Neural progenitor cell (in vitro differentiated cells): ENCODE data around the gene RHPN2. TPM values are rescaled to one million over a fixed set of nuclear protein-coding genes. Genes with fewer than 3 reads are reported as not detected.
A peak's percentile ranks its signal among the peaks of the same experiment; 100 is the strongest.

Experiments used
- DNase-seq: peaks from one replicate; pipeline ENCODE4 v3.0.0-alpha.2; 2016; ENCODE audit warnings: low spot score
- H2AFZ ChIP-seq: fragments of 200-600 bp; sonication (generic); replicated peaks from 2 replicates; pipeline ENCODE4 v1.6.1; 2016; ENCODE audit warnings: antibody characterized with exemption
- H3F3A ChIP-seq: fragments of 200-600 bp; sonication (generic); 2 replicates; pipeline ENCODE4 v1.6.1; 2016; ENCODE audit warnings: antibody characterized with exemption, low read depth
- H3K27ac ChIP-seq: fragments of 200-600 bp; sonication (generic); 2 replicates; pipeline ENCODE4 v1.5.1; 2016; ENCODE audit warnings: mild to moderate bottlenecking
- H3K27me3 ChIP-seq: fragments of 200-600 bp; sonication (generic); 2 replicates; pipeline ENCODE4 v1.6.1; 2016; ENCODE audit warnings: mild to moderate bottlenecking, moderate library complexity
- H3K36me3 ChIP-seq: fragments of 200-600 bp; sonication (generic); 2 replicates; pipeline ENCODE4 v1.5.1; 2016
- H3K4me1 ChIP-seq: fragments of 200-600 bp; sonication (generic); 2 replicates; pipeline ENCODE4 v1.6.1; 2016; ENCODE audit warnings: mixed run types
- H3K4me2 ChIP-seq: fragments of 200-600 bp; sonication (generic); 2 replicates; pipeline ENCODE4 v1.6.1; 2016
- H3K4me3 ChIP-seq: fragments of 200-600 bp; sonication (generic); 2 replicates; pipeline ENCODE4 v1.5.1; 2016
- H3K79me2 ChIP-seq: fragments of 200-600 bp; sonication (generic); 2 replicates; pipeline ENCODE4 v1.6.1; 2016; ENCODE audit warnings: low read depth
- H3K9ac ChIP-seq: fragments of 200-600 bp; sonication (generic); 2 replicates; pipeline ENCODE4 v1.6.1; 2016
- H3K9me3 ChIP-seq: fragments of 200-600 bp; sonication (generic); 2 replicates; pipeline ENCODE4 v1.5.1; 2016; ENCODE audit warnings: low read depth
- H4K20me1 ChIP-seq: fragments of 200-600 bp; sonication (generic); 2 replicates; pipeline ENCODE4 v1.6.1; 2016; ENCODE audit warnings: low read depth
- H3K27ac Mint-ChIP-seq: 3 replicates; pipeline ENCODE4 v1.8.0; 2021; ENCODE audit warnings: mixed read lengths
- H3K27me3 Mint-ChIP-seq: 2 replicates; pipeline ENCODE4 v1.8.0; 2022; ENCODE audit warnings: low read depth, mild to moderate bottlenecking, inconsistent platforms, moderate library complexity, mixed read lengths; ENCODE audit not compliant: insufficient read depth
- H3K36me3 Mint-ChIP-seq: 3 replicates; pipeline ENCODE4 v1.8.0; 2021; ENCODE audit warnings: mixed read lengths
- H3K4me1 Mint-ChIP-seq: 3 replicates; pipeline ENCODE4 v1.8.0; 2021; ENCODE audit warnings: mixed read lengths
- H3K4me3 Mint-ChIP-seq: 3 replicates; pipeline ENCODE4 v1.8.0; 2021; ENCODE audit warnings: mild to moderate bottlenecking, moderate library complexity, mixed read lengths
- H3K9me3 Mint-ChIP-seq: 3 replicates; pipeline ENCODE4 v1.8.0; 2020; ENCODE audit warnings: mixed read lengths
- EZH2 ChIP-seq: fragments of 200-600 bp; sonication (generic); IDR thresholded peaks from 2 replicates; pipeline ENCODE4 v1.6.1; 2017; ENCODE audit warnings: antibody characterized with exemption, mild to moderate bottlenecking, moderate library complexity
- EZH2phosphoT487 ChIP-seq: fragments of 200-600 bp; sonication (generic); IDR thresholded peaks from 2 replicates; pipeline ENCODE4 v1.6.1; 2017; ENCODE audit warnings: antibody characterized with exemption
- total RNA-seq: library from RNA; depleted of rRNA; stranded (reverse); fragments of >200 nt; gene quantifications from 2 replicates; pipeline ENCODE4 v1.2.3, GENCODE V29; 2015; ENCODE audit warnings: low replicate concordance
- TF ChIP-seq, protein P1 (sequence below): fragments of 200-600 bp; sonication (generic); IDR thresholded peaks from 2 replicates; pipeline ENCODE4 v1.5.1; 2017; ENCODE audit warnings: antibody characterized with exemption, mild to moderate bottlenecking

The RHPN2 gene
- total RNA-seq, 1 donor from 2014 or later = 27.0 TPM

DNA sequence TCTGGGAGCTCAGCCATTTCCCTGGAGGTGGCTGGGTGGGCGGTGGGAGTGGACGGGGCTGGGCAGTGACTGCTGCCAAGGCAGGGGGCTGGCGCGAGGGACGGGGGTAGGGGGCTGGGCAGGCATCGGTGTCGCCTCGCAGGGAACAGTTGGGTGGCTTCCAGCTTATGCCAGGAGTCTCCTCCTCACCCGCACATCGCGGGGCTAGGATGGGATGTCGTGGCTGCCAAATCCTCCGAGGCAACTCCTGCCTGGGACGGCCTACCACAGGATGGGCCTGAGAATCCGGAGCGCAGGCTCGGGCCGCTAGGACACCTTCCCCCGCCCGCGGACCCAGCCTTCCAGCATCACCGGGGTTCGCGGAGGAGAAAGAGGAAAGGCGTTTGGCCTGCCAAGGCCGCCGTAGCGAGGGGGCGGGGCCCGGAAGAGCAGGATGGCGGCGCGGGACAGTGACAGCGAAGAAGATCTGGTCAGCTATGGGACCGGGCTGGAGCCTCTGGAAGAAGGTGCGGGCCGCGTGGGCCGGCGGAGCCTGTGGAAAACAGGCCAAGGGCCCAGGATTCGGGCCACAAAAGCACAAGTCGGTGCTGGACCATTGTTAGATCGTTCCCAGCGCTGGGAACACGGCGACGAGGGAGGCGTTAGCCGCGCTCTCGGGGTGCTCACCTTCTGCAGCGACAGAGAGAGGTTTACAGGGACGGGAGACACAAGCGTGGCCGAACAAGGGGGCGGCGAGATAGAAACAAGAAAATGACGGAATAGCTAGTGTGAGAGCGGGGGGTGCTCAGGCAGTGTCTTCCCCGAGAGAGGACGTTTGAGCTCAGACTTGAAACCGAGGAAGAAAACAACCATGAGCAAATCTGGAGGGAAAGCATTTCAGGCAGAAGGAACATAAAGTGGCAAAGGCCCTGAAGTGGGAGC lies 16.3 kb upstream of the RHPN2 start, which contains the start of gene GPATCH1:
Gene GPATCH1 (plus strand): TSS at position 421 of the 921 bp plus-strand sequence. CDS start 13 bp downstream, at position 434.
- no peaks in the 10 kb centered on the region for H3K27me3 ChIP-seq
- no peaks in the 10 kb centered on the region for H4K20me1 ChIP-seq
- peak within 1 kb of the TSS; percentile 94 for H2AFZ ChIP-seq
- H3K4me1 Mint-ChIP-seq = peaks cover 19% of the 10 kb centered on the region
- H3K4me3 Mint-ChIP-seq = peak within 1 kb of the TSS; percentile 94
- DNase-seq = peak; percentile 95
- H3K4me2 ChIP-seq = peak within 1 kb of the TSS; percentile 88
- H3K27me3 Mint-ChIP-seq = no peaks in the 10 kb centered on the region
- H3K27ac ChIP-seq = no peak within 1 kb of the TSS
- TF ChIP-seq EZH2phosphoT487 = no peak
- no peak for TF ChIP-seq EZH2
- TF ChIP-seq, protein P1, sequence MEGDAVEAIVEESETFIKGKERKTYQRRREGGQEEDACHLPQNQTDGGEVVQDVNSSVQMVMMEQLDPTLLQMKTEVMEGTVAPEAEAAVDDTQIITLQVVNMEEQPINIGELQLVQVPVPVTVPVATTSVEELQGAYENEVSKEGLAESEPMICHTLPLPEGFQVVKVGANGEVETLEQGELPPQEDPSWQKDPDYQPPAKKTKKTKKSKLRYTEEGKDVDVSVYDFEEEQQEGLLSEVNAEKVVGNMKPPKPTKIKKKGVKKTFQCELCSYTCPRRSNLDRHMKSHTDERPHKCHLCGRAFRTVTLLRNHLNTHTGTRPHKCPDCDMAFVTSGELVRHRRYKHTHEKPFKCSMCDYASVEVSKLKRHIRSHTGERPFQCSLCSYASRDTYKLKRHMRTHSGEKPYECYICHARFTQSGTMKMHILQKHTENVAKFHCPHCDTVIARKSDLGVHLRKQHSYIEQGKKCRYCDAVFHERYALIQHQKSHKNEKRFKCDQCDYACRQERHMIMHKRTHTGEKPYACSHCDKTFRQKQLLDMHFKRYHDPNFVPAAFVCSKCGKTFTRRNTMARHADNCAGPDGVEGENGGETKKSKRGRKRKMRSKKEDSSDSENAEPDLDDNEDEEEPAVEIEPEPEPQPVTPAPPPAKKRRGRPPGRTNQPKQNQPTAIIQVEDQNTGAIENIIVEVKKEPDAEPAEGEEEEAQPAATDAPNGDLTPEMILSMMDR = no peak
- no peaks in the 10 kb centered on the region for H3K4me1 ChIP-seq
- peak within 1 kb of the TSS; percentile 88 for H3K4me3 ChIP-seq
- H3K36me3 ChIP-seq = no peaks in the 10 kb centered on the region
- H3K79me2 ChIP-seq = peaks cover 13% of the 10 kb centered on the region
- no peaks in the 10 kb centered on the region for H3K9me3 ChIP-seq
- no peaks in the 10 kb centered on the region for H3K36me3 Mint-ChIP-seq
- H3K9ac ChIP-seq = peak within 1 kb of the TSS; percentile 73
- H3F3A ChIP-seq = no peaks in the 10 kb centered on the region
- peak within 1 kb of the TSS; percentile 1 for H3K27ac Mint-ChIP-seq
- no peaks in the 10 kb centered on the region for H3K9me3 Mint-ChIP-seq

DNA sequence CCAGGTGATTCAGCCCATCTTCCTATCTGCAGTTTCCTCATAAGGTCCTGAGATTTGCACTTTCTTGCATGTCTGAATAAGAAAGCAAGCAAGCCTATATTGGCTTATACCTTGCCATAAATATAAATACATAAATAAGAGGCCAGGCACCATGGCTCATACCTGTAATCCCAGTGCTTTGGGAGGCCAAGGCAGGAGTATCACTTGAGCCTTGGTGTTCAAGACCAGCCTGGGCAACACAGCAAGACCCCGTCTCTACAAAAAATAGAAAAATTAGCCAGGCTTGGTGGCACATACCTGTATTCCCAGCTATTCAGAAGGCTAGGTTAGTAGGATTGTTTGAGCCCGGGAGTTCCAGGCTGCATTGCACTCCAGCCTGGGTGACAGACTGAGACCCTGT lies 10.8 kb upstream of the RHPN2 start:
- no peak for DNase-seq
- H3K9ac ChIP-seq = no peak overlapping the region
- H2AFZ ChIP-seq = no peak overlapping the region
- no peak overlapping the region for H3K27ac Mint-ChIP-seq
- H3K36me3 ChIP-seq = no peaks in the 10 kb centered on the region
- no peaks in the 10 kb centered on the region for H3K36me3 Mint-ChIP-seq
- no peaks in the 10 kb centered on the region for H3F3A ChIP-seq
- no peak overlapping the region for H3K4me3 Mint-ChIP-seq
- no peak overlapping the region for H3K27ac ChIP-seq
- no peaks in the 10 kb centered on the region for H3K9me3 ChIP-seq
- H3K27me3 ChIP-seq = no peaks in the 10 kb centered on the region
- H4K20me1 ChIP-seq = no peaks in the 10 kb centered on the region
- H3K9me3 Mint-ChIP-seq = no peaks in the 10 kb centered on the region
- H3K27me3 Mint-ChIP-seq = peaks cover 2% of the 10 kb centered on the region
- no peak overlapping the region for H3K4me2 ChIP-seq
- no peaks in the 10 kb centered on the region for H3K79me2 ChIP-seq
- no peak overlapping the region for H3K4me3 ChIP-seq
- H3K4me1 ChIP-seq = no peaks in the 10 kb centered on the region
- H3K4me1 Mint-ChIP-seq = no peaks in the 10 kb centered on the region
- TF ChIP-seq, protein P1 = no peak
- TF ChIP-seq EZH2phosphoT487 (no peak), EZH2 (no peak)

DNA sequence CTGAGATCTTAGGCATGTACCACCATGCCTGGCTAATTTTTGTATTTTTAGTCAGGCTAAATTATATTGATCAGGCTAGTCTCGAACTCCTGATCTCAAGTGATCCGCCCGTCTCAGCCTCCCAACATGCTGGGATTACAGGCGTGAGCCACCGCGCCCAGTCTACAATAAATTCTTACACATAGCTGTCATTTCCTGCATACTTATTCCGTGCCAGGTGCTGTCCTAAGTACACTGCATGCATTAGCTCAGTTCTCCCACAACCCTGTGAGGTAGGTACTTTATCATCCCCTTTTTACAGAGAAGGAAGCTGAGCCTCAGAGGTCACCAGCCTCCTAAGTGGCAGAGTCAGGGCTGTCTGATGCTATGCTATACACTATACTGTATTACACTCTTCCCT lies 7.2 kb upstream of the RHPN2 start:
- Histone ChIP-seq H3K27ac (no peak overlapping the region), H3K79me2 (no peaks in the 10 kb centered on the region), H3K9ac (no peak overlapping the region), H3K4me3 (no peak overlapping the region), H2AFZ (no peak overlapping the region), H3K27me3 (no peaks in the 10 kb centered on the region), H3K9me3 (no peaks in the 10 kb centered on the region), H4K20me1 (no peaks in the 10 kb centered on the region), H3K4me2 (no peak overlapping the region), H3F3A (no peaks in the 10 kb centered on the region), H3K4me1 (no peaks in the 10 kb centered on the region), H3K36me3 (no peaks in the 10 kb centered on the region)
- peaks cover 5% of the 10 kb centered on the region for H3K4me1 Mint-ChIP-seq
- TF ChIP-seq, protein P1 = no peak
- TF ChIP-seq EZH2phosphoT487 (no peak), EZH2 (no peak)
- DNase-seq = no peak
- H3K27me3 Mint-ChIP-seq = peaks cover 10% of the 10 kb centered on the region
- no peaks in the 10 kb centered on the region for H3K9me3 Mint-ChIP-seq
- H3K36me3 Mint-ChIP-seq = no peaks in the 10 kb centered on the region
- H3K27ac Mint-ChIP-seq = peak overlapping the region; percentile 60
- no peak overlapping the region for H3K4me3 Mint-ChIP-seq
